Gastroesophageal sphincter (tissue), 4 donors: ENCODE results near the gene ADAMTS3. TPM values are rescaled to one million over a fixed set of nuclear protein-coding genes. Genes with fewer than 3 reads are reported as not detected.

Source experiments
- ATAC-seq: fragments of 150-250 bp; one replicate; pipeline ENCODE4 v1.9.1; 2016; ENCODE audit warnings: mild to moderate bottlenecking, moderate library complexity
- H3K27ac ChIP-seq, 4 donors: fragments of 200-600 bp; sonication (generic) in 3 of 4; 1 replicate in 3 of 4; 2 replicates in 1 of 4; pipeline ENCODE4 v1.5.1; 2016 to 2019
- H3K27me3 ChIP-seq: fragments of 200-600 bp; sonication (generic); one replicate; pipeline ENCODE4 v1.5.1; 2019
- H3K36me3 ChIP-seq, 2 donors: fragments of 200-600 bp; sonication (generic); one replicate each; pipeline ENCODE4 v1.5.1; 2019; ENCODE audit warnings: control low read depth in 1 of 2
- H3K4me1 ChIP-seq, 3 donors: fragments of 200-600 bp; sonication (generic); 1 replicate in 2 of 3; 2 replicates in 1 of 3; pipeline ENCODE4 v1.5.1; 2016 to 2019; ENCODE audit warnings: control low read depth in 2 of 3
- H3K4me3 ChIP-seq, 2 donors: fragments of 200-600 bp; sonication (generic); one replicate each; pipeline ENCODE4 v1.5.1; 2019; ENCODE audit warnings: mild to moderate bottlenecking in 1 of 2, moderate library complexity in 1 of 2
- H3K9me3 ChIP-seq, 3 donors: fragments of 200-600 bp; sonication (generic); one replicate each; pipeline ENCODE4 v1.5.1; 2017 to 2019; ENCODE audit warnings: control low read depth in 2 of 3
- EP300 ChIP-seq: sonication (generic); formaldehyde crosslinking; IDR thresholded peaks from one replicate; pipeline ENCODE4 v1.6.1; 2017; ENCODE audit warnings: antibody characterized with exemption, mild to moderate bottlenecking
- POLR2A ChIP-seq, 2 donors: fragments of 450-650 bp; IDR thresholded peaks; one replicate each; pipeline ENCODE4 v1.6.1; 2017; ENCODE audit warnings: antibody characterized with exemption in 2 of 2, mild to moderate bottlenecking in 2 of 2, moderate library complexity in 1 of 2
- POLR2AphosphoS5 ChIP-seq: sonication (generic); formaldehyde crosslinking; IDR thresholded peaks from one replicate; pipeline ENCODE4 v1.6.1; 2017; ENCODE audit warnings: antibody characterized with exemption
- WGBS, 2 donors: methylation state at CpG; one replicate each; pipeline ENCODE4 v1.1.5; 2018; ENCODE audit warnings: low coverage in 1 of 2; 5-methylcytosine and 5-hydroxymethylcytosine counted together
- total RNA-seq, 4 donors: library from RNA; depleted of rRNA; stranded (reverse); fragments of >200 nt; gene quantifications; one replicate each; pipeline ENCODE4 v1.1.0, GENCODE V29; 2016
- TF ChIP-seq, protein P1 (sequence below), 4 experiments: fragments of 200-600 bp in 2 of 4; fragments of 450-650 bp in 2 of 4; sonication (generic) in 1 of 4; IDR thresholded peaks; one replicate each; pipeline ENCODE4 v1.5.1; 2017 to 2019; ENCODE audit warnings: antibody characterized with exemption in 4 of 4, mild to moderate bottlenecking in 2 of 4, moderate library complexity in 2 of 4

The ADAMTS3 gene
- total RNA-seq, 4 donors from 2014 or later: 0.31 to 3.0 (median 1.1) TPM

DNA sequence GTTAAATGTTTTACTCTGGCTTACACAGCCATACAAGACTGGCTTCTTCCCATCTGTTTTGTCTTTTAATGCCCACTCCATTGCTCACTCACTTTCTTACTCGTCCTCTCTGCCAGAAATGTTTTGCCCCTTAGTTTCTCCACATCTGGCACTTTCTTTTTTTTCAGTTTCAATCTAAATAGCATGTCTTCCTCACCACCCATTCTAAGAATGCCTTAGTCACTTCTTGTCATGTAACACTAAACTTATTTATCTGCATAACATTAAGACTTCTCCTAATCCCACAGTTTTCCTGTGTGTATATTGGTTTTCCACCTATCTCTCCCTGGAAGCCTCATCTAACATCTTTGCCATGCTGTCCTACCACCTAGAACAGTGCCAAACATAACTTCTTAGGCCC lies 119.3 kb downstream of the ADAMTS3 start:
- Histone ChIP-seq H3K4me3 (no peak overlapping the region), H3K4me1 (no peaks in the 10 kb centered on the region), H3K27me3 (no peaks in the 10 kb centered on the region), H3K27ac (no peak overlapping the region), H3K9me3 (no peaks in the 10 kb centered on the region), H3K36me3 (no peaks in the 10 kb centered on the region)
- no peak for ATAC-seq
- WGBS, 2 donors: 100% methylated on average over 1 of the region's 1 CpG
- TF ChIP-seq POLR2A (IDR thresholded peaks at IDR 0.05): no peak
- TF ChIP-seq EP300: no peak
- TF ChIP-seq, protein P1, sequence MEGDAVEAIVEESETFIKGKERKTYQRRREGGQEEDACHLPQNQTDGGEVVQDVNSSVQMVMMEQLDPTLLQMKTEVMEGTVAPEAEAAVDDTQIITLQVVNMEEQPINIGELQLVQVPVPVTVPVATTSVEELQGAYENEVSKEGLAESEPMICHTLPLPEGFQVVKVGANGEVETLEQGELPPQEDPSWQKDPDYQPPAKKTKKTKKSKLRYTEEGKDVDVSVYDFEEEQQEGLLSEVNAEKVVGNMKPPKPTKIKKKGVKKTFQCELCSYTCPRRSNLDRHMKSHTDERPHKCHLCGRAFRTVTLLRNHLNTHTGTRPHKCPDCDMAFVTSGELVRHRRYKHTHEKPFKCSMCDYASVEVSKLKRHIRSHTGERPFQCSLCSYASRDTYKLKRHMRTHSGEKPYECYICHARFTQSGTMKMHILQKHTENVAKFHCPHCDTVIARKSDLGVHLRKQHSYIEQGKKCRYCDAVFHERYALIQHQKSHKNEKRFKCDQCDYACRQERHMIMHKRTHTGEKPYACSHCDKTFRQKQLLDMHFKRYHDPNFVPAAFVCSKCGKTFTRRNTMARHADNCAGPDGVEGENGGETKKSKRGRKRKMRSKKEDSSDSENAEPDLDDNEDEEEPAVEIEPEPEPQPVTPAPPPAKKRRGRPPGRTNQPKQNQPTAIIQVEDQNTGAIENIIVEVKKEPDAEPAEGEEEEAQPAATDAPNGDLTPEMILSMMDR (IDR thresholded peaks at IDR 0.05): no peak

DNA sequence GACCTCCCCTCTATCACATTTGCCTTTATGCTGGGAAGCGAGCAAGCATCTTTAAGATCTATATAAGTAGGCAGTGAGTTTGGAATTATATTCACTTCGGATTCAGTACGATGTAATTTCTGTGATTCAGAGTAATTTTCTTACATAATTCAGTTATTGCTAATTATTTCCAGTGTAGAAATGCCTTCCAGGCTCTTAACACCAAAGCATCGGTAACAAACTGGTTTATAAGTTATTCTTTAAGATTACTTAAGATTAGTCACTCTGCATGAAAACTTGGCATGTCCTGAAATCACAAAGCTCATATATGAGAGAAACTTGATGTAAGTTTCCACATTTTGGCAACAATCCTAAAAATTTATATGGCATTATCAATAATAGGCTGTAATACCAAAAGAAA lies 120.8 kb downstream of the ADAMTS3 start:
- no peak for ATAC-seq
- Histone ChIP-seq H3K9me3 (no peaks in the 10 kb centered on the region), H3K4me3 (no peak overlapping the region), H3K27ac (no peak overlapping the region), H3K27me3 (no peaks in the 10 kb centered on the region), H3K4me1 (no peaks in the 10 kb centered on the region), H3K36me3 (no peaks in the 10 kb centered on the region)
- no peak for TF ChIP-seq POLR2A (IDR thresholded peaks at IDR 0.05)
- TF ChIP-seq EP300: no peak
- TF ChIP-seq, protein P1 (IDR thresholded peaks at IDR 0.05): no peak
- no peak for TF ChIP-seq POLR2AphosphoS5
- 70 to 81% methylated on average over 4 of the region's 4 CpGs for WGBS, 2 donors

DNA sequence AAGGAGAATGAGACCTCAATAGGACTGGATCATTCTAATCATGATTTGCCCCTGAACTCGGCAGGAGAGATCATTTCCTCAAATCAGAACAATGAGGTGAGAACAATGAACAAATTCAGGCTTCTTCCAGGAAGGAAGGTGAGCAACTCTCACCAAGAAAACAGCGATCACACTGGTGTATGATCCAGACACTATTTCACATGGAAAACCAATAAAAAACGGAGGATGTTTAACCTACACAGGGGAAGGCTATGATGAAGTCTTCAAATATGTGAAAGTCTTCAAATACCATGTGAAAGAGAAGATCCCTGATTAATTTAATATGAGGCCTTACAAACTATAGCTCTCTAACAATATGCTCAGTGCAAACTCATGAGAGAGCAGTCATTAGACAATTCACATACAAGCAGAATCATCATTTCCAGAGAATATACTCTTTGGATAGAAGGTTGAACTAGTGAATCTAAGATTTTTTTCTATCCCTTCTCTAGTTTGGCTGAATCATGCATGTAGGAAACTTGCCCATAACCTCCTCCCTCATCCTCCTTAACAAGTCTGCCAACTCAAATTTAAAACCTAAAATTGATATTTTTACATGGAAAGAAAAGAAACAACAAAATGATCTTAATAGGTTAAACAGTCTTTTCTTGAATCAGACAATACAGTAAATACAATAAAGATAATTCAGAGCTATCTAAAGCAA lies 122.5 kb downstream of the ADAMTS3 start:
- no peak overlapping the region for H3K27ac ChIP-seq
- ATAC-seq: no peak
- TF ChIP-seq, protein P1 (IDR thresholded peaks at IDR 0.05): no peak
- TF ChIP-seq POLR2A (IDR thresholded peaks at IDR 0.05) (no peak), EP300 (no peak), POLR2AphosphoS5 (no peak)
- no peaks in the 10 kb centered on the region for H3K27me3 ChIP-seq
- no peaks in the 10 kb centered on the region for H3K4me1 ChIP-seq
- H3K9me3 ChIP-seq: no peaks in the 10 kb centered on the region
- 66 to 76% methylated on average over 3 of the region's 3 CpGs for WGBS, 2 donors
- H3K4me3 ChIP-seq: no peak overlapping the region
- no peaks in the 10 kb centered on the region for H3K36me3 ChIP-seq

DNA sequence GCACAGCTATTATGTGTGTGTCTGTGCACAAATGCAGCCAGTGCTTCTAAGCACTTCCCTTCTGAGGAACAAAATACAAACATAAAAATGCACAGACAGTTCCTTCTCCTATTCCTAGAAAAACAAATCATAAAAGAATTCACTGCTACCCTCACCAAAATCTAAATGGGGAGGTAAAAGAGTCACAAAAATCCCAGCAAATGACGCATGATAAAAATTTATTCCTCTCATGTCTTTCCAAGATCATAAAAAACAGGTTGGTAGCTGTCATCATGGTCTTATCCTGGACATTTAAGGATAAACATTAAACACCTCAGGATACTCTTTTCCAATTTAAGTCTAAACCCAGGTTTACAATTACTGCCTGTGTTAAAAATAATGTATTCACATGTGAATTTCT lies 124.9 kb downstream of the ADAMTS3 start:
- no peak for TF ChIP-seq EP300
- no peak for TF ChIP-seq POLR2AphosphoS5
- TF ChIP-seq, protein P1 (IDR thresholded peaks at IDR 0.05): no peak
- no peak for TF ChIP-seq POLR2A (IDR thresholded peaks at IDR 0.05)
- Histone ChIP-seq H3K4me1 (no peaks in the 10 kb centered on the region), H3K9me3 (no peaks in the 10 kb centered on the region), H3K27me3 (no peaks in the 10 kb centered on the region), H3K36me3 (no peaks in the 10 kb centered on the region), H3K27ac (no peak overlapping the region), H3K4me3 (no peak overlapping the region)
- no peak for ATAC-seq
- WGBS, 2 donors: 33 to 94% methylated on average over 1 of the region's 1 CpG

DNA sequence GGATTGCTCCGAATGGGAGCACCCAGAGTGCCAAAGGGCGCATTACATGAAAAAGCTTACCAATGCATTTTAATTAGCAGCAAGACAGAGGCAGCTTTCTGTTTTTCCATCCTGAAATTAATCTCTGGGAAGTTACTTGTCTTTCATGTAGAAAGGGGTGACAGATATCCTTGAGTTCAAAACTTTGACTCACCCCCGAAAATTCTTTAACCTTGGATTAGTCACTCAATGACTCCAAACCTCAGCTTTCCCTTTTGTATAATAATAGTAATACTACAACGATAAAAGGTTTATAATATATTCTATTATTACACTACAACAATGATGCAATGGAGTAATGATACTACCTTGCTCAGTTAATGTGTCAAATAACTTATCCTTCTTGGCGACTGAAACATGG lies 126.3 kb downstream of the ADAMTS3 start:
- TF ChIP-seq POLR2AphosphoS5 (no peak), POLR2A (IDR thresholded peaks at IDR 0.05) (no peak)
- TF ChIP-seq, protein P1 (IDR thresholded peaks at IDR 0.05): no peak
- Histone ChIP-seq H3K36me3 (no peaks in the 10 kb centered on the region), H3K27ac (no peak overlapping the region), H3K4me3 (no peak overlapping the region), H3K4me1 (no peaks in the 10 kb centered on the region), H3K9me3 (no peaks in the 10 kb centered on the region), H3K27me3 (no peaks in the 10 kb centered on the region)
- WGBS, 2 donors: 86 to 88% methylated on average over 5 of the region's 5 CpGs
- no peak for ATAC-seq
